Loucy (cell line): ENCODE data around the gene PPP1R13B.

ENCODE experiments used
- H2AFZ ChIP-seq: fragments of 200-600 bp; sonication (generic); 2 replicates; pipeline ENCODE4 v1.6.0; 2016; ENCODE audit warnings: antibody characterized with exemption, mild to moderate bottlenecking, low read length, moderate library complexity
- H3F3A ChIP-seq: fragments of 200-600 bp; 2 replicates; pipeline ENCODE4 v1.6.0; 2016; ENCODE audit warnings: antibody characterized with exemption, low read depth, mild to moderate bottlenecking
- H3K27me3 ChIP-seq: fragments of 200-600 bp; sonication (generic); 2 replicates; pipeline ENCODE4 v1.6.1; 2014; ENCODE audit warnings: low read length, mild to moderate bottlenecking; ENCODE audit not compliant: insufficient read depth, poor library complexity, severe bottlenecking
- H3K36me3 ChIP-seq: fragments of 200-600 bp; sonication (generic); 2 replicates; pipeline ENCODE4 v1.6.1; 2016; ENCODE audit warnings: low read length; ENCODE audit not compliant: insufficient read depth
- H3K4me1 ChIP-seq: fragments of 200-600 bp; sonication (generic); 2 replicates; pipeline ENCODE4 v1.5.1; 2014; ENCODE audit warnings: low read length, mild to moderate bottlenecking; ENCODE audit not compliant: insufficient read depth, poor library complexity, severe bottlenecking
- H3K4me2 ChIP-seq: fragments of 200-600 bp; sonication (generic); 2 replicates; pipeline ENCODE4 v1.6.0; 2014; ENCODE audit warnings: antibody characterized with exemption, low read length, low read depth, mild to moderate bottlenecking; ENCODE audit not compliant: poor library complexity, severe bottlenecking
- H3K4me3 ChIP-seq: fragments of 200-600 bp; sonication (generic); 2 replicates; pipeline ENCODE4 v1.5.1; 2014; ENCODE audit warnings: low read length, mild to moderate bottlenecking, mixed read lengths; ENCODE audit not compliant: poor library complexity, severe bottlenecking
- H3K79me2 ChIP-seq: fragments of 200-600 bp; sonication (generic); 2 replicates; pipeline ENCODE4 v1.6.1; 2014; ENCODE audit warnings: low read length; ENCODE audit not compliant: insufficient read depth
- H3K9ac ChIP-seq: fragments of 200-600 bp; sonication (generic); 2 replicates; pipeline ENCODE4 v1.6.0; 2014; ENCODE audit warnings: mild to moderate bottlenecking, low read depth, low read length, moderate library complexity; ENCODE audit not compliant: poor library complexity, severe bottlenecking
- H3K9me2 ChIP-seq: fragments of 200-600 bp; sonication (generic); replicated peaks from 2 replicates; pipeline ENCODE4 v1.6.1; 2016; ENCODE audit warnings: low read depth, low read length, mixed read lengths
- H3K9me3 ChIP-seq: fragments of 200-600 bp; sonication (generic); 2 replicates; pipeline ENCODE4 v1.6.1; 2014; ENCODE audit warnings: mild to moderate bottlenecking, antibody characterized with exemption, low read length, low read depth; ENCODE audit not compliant: insufficient read depth
- H4K20me1 ChIP-seq: fragments of 200-600 bp; sonication (generic); 2 replicates; pipeline ENCODE4 v1.6.0; 2014; ENCODE audit warnings: antibody characterized with exemption, low read length, mild to moderate bottlenecking; ENCODE audit not compliant: insufficient read depth, poor library complexity, severe bottlenecking
- CTCF ChIP-seq: fragments of 200-600 bp; sonication (generic); conservative IDR thresholded peaks from 2 replicates; pipeline ENCODE4 v1.5.1; 2014; ENCODE audit warnings: mild to moderate bottlenecking, antibody characterized with exemption, low read length
- EZH2phosphoT487 ChIP-seq: fragments of 200-600 bp; IDR thresholded peaks from 2 replicates; pipeline ENCODE4 v1.6.1; 2018; ENCODE audit warnings: antibody characterized with exemption, mild to moderate bottlenecking, moderate library complexity, borderline replicate concordance

The PPP1R13B gene

DNA sequence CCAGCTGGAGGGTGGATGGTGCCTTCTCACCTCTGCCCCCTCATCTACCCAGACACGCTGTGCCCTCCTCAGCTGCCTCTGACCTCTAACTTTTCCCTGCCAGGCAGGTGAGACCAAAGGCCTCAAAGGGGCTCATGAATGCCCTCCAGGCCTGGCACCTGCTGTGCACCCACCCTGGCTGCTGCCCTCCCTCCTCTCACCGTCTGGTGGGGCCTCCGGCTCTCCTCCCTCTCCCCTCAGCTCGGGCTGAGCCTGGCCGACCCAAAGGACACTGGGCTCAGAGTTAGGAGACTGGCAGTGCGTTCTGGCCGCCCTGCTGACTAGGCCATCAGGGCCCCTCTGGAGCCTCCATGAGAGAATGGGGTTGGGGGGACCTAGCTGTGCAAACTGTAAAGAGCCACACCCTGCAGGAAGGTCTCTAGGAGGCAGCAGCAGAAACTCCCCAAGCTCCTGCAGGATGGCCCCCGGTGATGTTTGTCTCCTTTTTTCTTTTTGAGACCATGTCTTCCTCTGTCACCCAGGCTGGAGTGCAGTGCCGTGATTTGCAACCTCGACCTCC is 40.3 kb upstream of the PPP1R13B start:
- TF ChIP-seq EZH2phosphoT487: no peak
- no peak for TF ChIP-seq CTCF
- Histone ChIP-seq H3K4me1 (no peaks in the 10 kb centered on the region), H3K9ac (no peak overlapping the region), H3K27me3 (no peaks in the 10 kb centered on the region), H3K79me2 (no peaks in the 10 kb centered on the region), H3K9me2 (no peaks in the 10 kb centered on the region), H3K4me2 (no peak overlapping the region), H4K20me1 (no peaks in the 10 kb centered on the region), H3K4me3 (no peak overlapping the region), H2AFZ (no peak overlapping the region), H3K9me3 (no peaks in the 10 kb centered on the region), H3F3A (no peaks in the 10 kb centered on the region), H3K36me3 (no peaks in the 10 kb centered on the region)

DNA sequence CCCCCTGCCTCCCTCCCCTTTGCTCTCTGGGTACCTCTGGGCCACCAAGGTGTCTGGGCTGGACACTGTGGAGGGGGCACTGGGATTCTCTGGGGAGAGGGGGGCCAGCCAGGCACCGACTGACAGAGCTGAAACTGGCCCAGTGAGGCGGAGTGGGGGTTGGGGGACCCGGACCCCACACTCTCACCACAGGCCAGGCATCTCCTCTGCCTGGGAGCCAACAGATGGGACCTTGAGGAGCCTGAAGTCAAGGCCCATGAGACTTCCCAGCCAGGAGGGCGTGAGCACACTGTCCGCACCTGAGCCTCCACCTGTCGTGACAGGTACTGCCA is 39.8 kb upstream of the PPP1R13B start:
- Histone ChIP-seq H3K36me3 (no peaks in the 10 kb centered on the region), H2AFZ (no peak overlapping the region), H3K79me2 (no peaks in the 10 kb centered on the region), H3K9me3 (no peaks in the 10 kb centered on the region), H4K20me1 (no peaks in the 10 kb centered on the region), H3F3A (no peaks in the 10 kb centered on the region), H3K9ac (no peak overlapping the region), H3K4me3 (no peak overlapping the region), H3K4me1 (no peaks in the 10 kb centered on the region), H3K4me2 (no peak overlapping the region), H3K27me3 (no peaks in the 10 kb centered on the region), H3K9me2 (no peaks in the 10 kb centered on the region)
- TF ChIP-seq CTCF: no peak
- TF ChIP-seq EZH2phosphoT487: no peak

- Histone ChIP-seq H3K4me1 (no peaks in the 10 kb centered on the region), H4K20me1 (no peaks in the 10 kb centered on the region), H3K4me2 (no peak overlapping the region), H3K4me3 (no peak overlapping the region), H3K27me3 (no peaks in the 10 kb centered on the region), H3K9me3 (no peaks in the 10 kb centered on the region), H3F3A (no peaks in the 10 kb centered on the region), H3K9me2 (no peaks in the 10 kb centered on the region), H3K9ac (no peak overlapping the region), H2AFZ (no peak overlapping the region), H3K36me3 (no peaks in the 10 kb centered on the region), H3K79me2 (no peaks in the 10 kb centered on the region)
- TF ChIP-seq CTCF (no peak), EZH2phosphoT487 (no peak)
Measured at GRCh38 chr14:103886304-103887169, 39.2 kb upstream of the PPP1R13B start.
